Measurements from ENCODE around the gene TOPAZ1. TPM values are rescaled to one million over a fixed set of nuclear protein-coding genes. Genes with fewer than 3 reads are reported as not detected.

TOPAZ1 gene
- total RNA-seq, 5 donors from 2014 or later (not counting 1 experiment from before 2014, with no cell fraction given): not detected

Other genes with a start within 250 kb of the TOPAZ1 start
- gene TCAIM, start 96.9 kb downstream of the TOPAZ1 start, total RNA-seq: 10 to 100 TPM in 4 of 5 donors, 1 to 10 TPM in 1; 8.4 to 16.5 (median 13.4) TPM
- gene ZNF445, start 235.8 kb downstream of the TOPAZ1 start, total RNA-seq: 10 to 100 TPM; 14.1 to 34.8 (median 29.6) TPM